Measurements from ENCODE around the gene DNPH1. TPM values are rescaled to one million over a fixed set of nuclear protein-coding genes. Genes with fewer than 3 reads are reported as not detected.

Gene DNPH1
- total and polyA plus RNA-seq, 2 of the 8 experiments (the other 6 are each of a cell fraction or from before 2014, with no cell fraction given) = 33.9 to 134 TPM

DNA sequence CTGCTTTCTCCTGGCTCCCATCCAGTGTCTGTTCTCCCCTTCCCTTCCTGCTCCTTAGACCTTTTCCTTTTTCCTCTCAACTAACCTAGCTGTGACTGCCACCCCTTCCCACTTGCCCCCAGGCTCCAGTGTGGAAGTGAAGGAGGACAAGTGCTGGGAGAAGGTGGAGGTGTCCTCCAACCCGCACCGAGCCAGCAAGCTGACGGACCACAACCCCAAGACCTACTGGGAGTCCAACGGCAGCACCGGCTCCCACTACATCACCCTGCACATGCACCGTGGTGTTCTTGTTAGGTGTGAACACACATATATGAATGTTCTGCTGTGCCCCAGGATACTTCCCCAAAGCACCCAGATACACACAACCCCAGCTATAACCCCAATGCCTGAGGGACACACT lies 28.7 kb downstream of the DNPH1 start:
- H3K4ac ChIP-seq (replicated peaks; ENCODE audit: insufficient read length, low read depth, low read length) = no peak overlapping the region
- H3K23ac ChIP-seq (ENCODE audit: insufficient read length) = no peak overlapping the region
- no peak overlapping the region for H2BK120ac ChIP-seq (replicated peaks; ENCODE audit: low read depth, low read length)
- no peak for FAIRE-seq
- no peak overlapping the region for H2BK12ac ChIP-seq (ENCODE audit: low read depth, low read length)
- no peak overlapping the region for H2BK5ac ChIP-seq (ENCODE audit: low read depth, low read length)
- no peak overlapping the region for H3K18ac ChIP-seq (ENCODE audit: extremely low read depth, low read length)
- 100% methylated on average over 6 of the region's 6 CpGs; no CpG with 5 or more reads in 1 of the 2 experiments for WGBS, 2 experiments (ENCODE audit: extremely low coverage in 1 of 2, insufficient coverage in 1 of 2, insufficient read length in 1 of 2, insufficient replicate concordance in 2 of 2, low coverage in 1 of 2, low lambda C conversion rate in 2 of 2, missing lambda C conversion rate in 1 of 2)
- no peaks in the 10 kb centered on the region for H3K79me2 ChIP-seq (ENCODE audit: control insufficient read depth in 1 of 2, insufficient read depth in 2 of 2, low read length in 2 of 2)
- TF ChIP-seq, protein P1, sequence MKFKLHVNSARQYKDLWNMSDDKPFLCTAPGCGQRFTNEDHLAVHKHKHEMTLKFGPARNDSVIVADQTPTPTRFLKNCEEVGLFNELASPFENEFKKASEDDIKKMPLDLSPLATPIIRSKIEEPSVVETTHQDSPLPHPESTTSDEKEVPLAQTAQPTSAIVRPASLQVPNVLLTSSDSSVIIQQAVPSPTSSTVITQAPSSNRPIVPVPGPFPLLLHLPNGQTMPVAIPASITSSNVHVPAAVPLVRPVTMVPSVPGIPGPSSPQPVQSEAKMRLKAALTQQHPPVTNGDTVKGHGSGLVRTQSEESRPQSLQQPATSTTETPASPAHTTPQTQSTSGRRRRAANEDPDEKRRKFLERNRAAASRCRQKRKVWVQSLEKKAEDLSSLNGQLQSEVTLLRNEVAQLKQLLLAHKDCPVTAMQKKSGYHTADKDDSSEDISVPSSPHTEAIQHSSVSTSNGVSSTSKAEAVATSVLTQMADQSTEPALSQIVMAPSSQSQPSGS (IDR thresholded peaks at IDR 0.05; ENCODE audit: low read length) = no peak
- TF ChIP-seq CEBPB (IDR thresholded peaks at IDR 0.05; ENCODE audit: low read depth, low read length) (no peak), RFX5 (IDR thresholded peaks at IDR 0.05; ENCODE audit: borderline replicate concordance, low read depth, low read length) (no peak), CBX5 (IDR thresholded peaks at IDR 0.05; ENCODE audit: low read depth, low read length) (no peak)
- H3K9me3 ChIP-seq (ENCODE audit: insufficient read depth in 2 of 2, low read depth in 1 of 2, low read length in 1 of 2) = no peaks in the 10 kb centered on the region
- no peak overlapping the region for H3K27ac ChIP-seq (ENCODE audit: low read depth, low read length)
- CTCF ChIA-PET (ENCODE audit: partially characterized antibody) = interaction anchor here (1.2 to 2.1 kb wide), 2 partner anchors 13 to 19 kb away, joined by 5 to 9 read pairs; no protein-coding TSS in a partner anchor
- H3K9ac ChIP-seq (replicated peaks in 1 of 4; ENCODE audit: extremely low read depth in 1 of 4, low read depth in 3 of 4, low read length in 3 of 4) = no peak overlapping the region
- H4K91ac ChIP-seq (replicated peaks; ENCODE audit: insufficient read length, low read length) = no peak overlapping the region
- no peaks in the 10 kb centered on the region for H3K27me3 ChIP-seq (replicated peaks in 1 of 4; ENCODE audit: control insufficient read depth in 3 of 4, extremely low read depth in 1 of 4, insufficient read depth in 3 of 4, low read length in 3 of 4)
- no peak overlapping the region for H4K8ac ChIP-seq (ENCODE audit: extremely low read depth, insufficient read depth, low read length)
- H2AFZ ChIP-seq (ENCODE audit: low read length) = no peak overlapping the region
- no peak overlapping the region for H2AK5ac ChIP-seq (ENCODE audit: low read depth, low read length)
- H3K56ac ChIP-seq (replicated peaks; ENCODE audit: insufficient read length, low read depth, low read length) = no peak overlapping the region
- H3K4me2 ChIP-seq (ENCODE audit: insufficient read depth in 1 of 2, low read depth in 2 of 2, low read length in 2 of 2) = no peak overlapping the region
- no peak overlapping the region for H3K4me3 ChIP-seq (ENCODE audit: extremely low read depth in 1 of 4, insufficient read depth in 2 of 4, low read depth in 3 of 4, low read length in 4 of 4)
- no peak overlapping the region for H2BK20ac ChIP-seq (ENCODE audit: low read length)
- H3K23me2 ChIP-seq (ENCODE audit: low read depth, low read length) = no peaks in the 10 kb centered on the region
- no peaks in the 10 kb centered on the region for H4K20me1 ChIP-seq (replicated peaks in 1 of 2; ENCODE audit: control insufficient read depth in 1 of 2, insufficient read depth in 2 of 2, low read length in 2 of 2)
- DNase-seq (ENCODE audit: low read depth in 1 of 2, low spot score in 2 of 2) = no peak
- H4K5ac ChIP-seq (ENCODE audit: insufficient read length, low read depth, low read length) = no peak overlapping the region
- POLR2A ChIA-PET (ENCODE audit: partially characterized antibody) = interaction anchor here (1.4 to 2.1 kb wide), 3 partner anchors 15 to 26 kb away, joined by 3 to 8 read pairs (median 4); no protein-coding TSS in a partner anchor
- H3K4me1 ChIP-seq (replicated peaks in 1 of 4; ENCODE audit: control insufficient read depth in 3 of 4, insufficient read depth in 4 of 4, low read length in 3 of 4) = no peaks in the 10 kb centered on the region
- H2BK15ac ChIP-seq (ENCODE audit: low read length) = no peak overlapping the region
- H3K14ac ChIP-seq (ENCODE audit: insufficient read length) = no peak overlapping the region
- no peaks in the 10 kb centered on the region for H3K36me3 ChIP-seq (ENCODE audit: control insufficient read depth in 2 of 4, insufficient read depth in 4 of 4, low read length in 3 of 4)
- H3K79me1 ChIP-seq (ENCODE audit: low read depth, low read length) = no peaks in the 10 kb centered on the region
